ENCODE data around the gene PPP3R1. TPM values are rescaled to one million over a fixed set of nuclear protein-coding genes. Genes with fewer than 3 reads are reported as not detected.

Gene PPP3R1
- total RNA-seq, 4 donors from 2014 or later = 34.0 to 44.9 (median 39.9) TPM

GRCh38 chr2:68216454-68217310 is 35.6 kb downstream of the PPP3R1 start:
- DNase-seq (ENCODE audit: low spot score) (no peak), ATAC-seq (ENCODE audit: low FRiP score) (peak; percentile 32)
- no peak for TF ChIP-seq CTCF (IDR thresholded peaks at IDR 0.05)

GRCh38 chr2:68214381-68214780 is 38.0 kb downstream of the PPP3R1 start:
- DNase-seq (ENCODE audit: low spot score) (no peak), ATAC-seq (ENCODE audit: low FRiP score) (no peak)
- no peak for TF ChIP-seq CTCF (IDR thresholded peaks at IDR 0.05)

GRCh38 chr2:68206793-68207192 is 45.5 kb downstream of the PPP3R1 start:
- no peak for ATAC-seq (ENCODE audit: low FRiP score)
- no peak for TF ChIP-seq CTCF (IDR thresholded peaks at IDR 0.05)
- DNase-seq (ENCODE audit: low spot score) = no peak

- ATAC-seq (ENCODE audit: low FRiP score) = no peak
- DNase-seq (ENCODE audit: low spot score) = no peak
- TF ChIP-seq CTCF (IDR thresholded peaks at IDR 0.05) = no peak
Measured at GRCh38 chr2:68203587-68203986, 48.7 kb downstream of the PPP3R1 start.

- TF ChIP-seq CTCF (IDR thresholded peaks at IDR 0.05) = no peak
- no peak for ATAC-seq (ENCODE audit: low FRiP score)
- DNase-seq (ENCODE audit: low spot score) = no peak
Measured at GRCh38 chr2:68200157-68200787, 52.1 kb downstream of the PPP3R1 start.

GRCh38 chr2:68196120-68196716 is 56.1 kb downstream of the PPP3R1 start:
- no peak for ATAC-seq (ENCODE audit: low FRiP score)
- no peak for DNase-seq (ENCODE audit: low spot score)
- no peak for TF ChIP-seq CTCF (IDR thresholded peaks at IDR 0.05)
